Measurements from ENCODE around the gene C1orf167. TPM values are rescaled to one million over a fixed set of nuclear protein-coding genes. Genes with fewer than 3 reads are reported as not detected.

The C1orf167 gene
- total and polyA plus RNA-seq, 2 of the 13 experiments (the other 11 are each of a cell fraction or from before 2014, with no cell fraction given), result not detected

GRCh38 chr1:11719313-11720032 is 42.5 kb upstream of the C1orf167 start (continued):
- TF ChIP-seq AGO1 (IDR thresholded peaks at IDR 0.05; ENCODE audit: low read depth, low read length, poor library complexity, severe bottlenecking) (no peak), CBX2 (IDR thresholded peaks at IDR 0.05; ENCODE audit: low read depth, low read length) (no peak), CBX2 (CRISPR knock-in tag; IDR thresholded peaks at IDR 0.05; ENCODE audit: low read depth) (0 out of 2 replicates have a peak, but pooled peaks have one; percentile 38), GATAD2A (CRISPR knock-in tag; IDR thresholded peaks at IDR 0.05) (0 out of 2 replicates have a peak, but pooled peaks have one; percentile 25), RAD51 (IDR thresholded peaks at IDR 0.05; ENCODE audit: borderline replicate concordance) (no peak), NKX3-1 (CRISPR knock-in tag; IDR thresholded peaks at IDR 0.05) (no peak), ZNF30 (CRISPR knock-in tag; IDR thresholded peaks at IDR 0.05) (0 out of 2 replicates have a peak, but pooled peaks have one; percentile 63), FOXA1 (IDR thresholded peaks at IDR 0.05) (no peak), FOXA1 (CRISPR knock-in tag; IDR thresholded peaks at IDR 0.05) (peak; percentile 3; the same call in 1 of the 2 replicates), YY1 (IDR thresholded peaks at IDR 0.05; ENCODE audit: insufficient read depth, insufficient replicate concordance, low read depth, low read length) (peak; percentile 27), ZNF777 (CRISPR knock-in tag; IDR thresholded peaks at IDR 0.05) (peak; percentile 51), RARA (CRISPR knock-in tag; IDR thresholded peaks at IDR 0.05) (no peak), UBTF (CRISPR knock-in tag; IDR thresholded peaks at IDR 0.05) (peak; percentile 33; the same call in 1 of the 2 replicates), ZNF800 (CRISPR knock-in tag; IDR thresholded peaks at IDR 0.05) (no peak), MBD4 (IDR thresholded peaks at IDR 0.05; ENCODE audit: borderline replicate concordance, low read length) (no peak), GABPB1 (CRISPR knock-in tag; IDR thresholded peaks at IDR 0.05) (peak; percentile 42; the same call in 1 of the 2 replicates), ZFP41 (CRISPR knock-in tag; IDR thresholded peaks at IDR 0.05; ENCODE audit: borderline replicate concordance) (0 out of 2 replicates have a peak, but pooled peaks have one; percentile 48), ZNF343 (CRISPR knock-in tag; IDR thresholded peaks at IDR 0.05) (0 out of 2 replicates have a peak, but pooled peaks have one; percentile 32), MXD3 (CRISPR knock-in tag; IDR thresholded peaks at IDR 0.05) (0 out of 2 replicates have a peak, but pooled peaks have one; percentile 46), SAP130 (CRISPR knock-in tag; IDR thresholded peaks at IDR 0.05; ENCODE audit: low read depth) (0 out of 2 replicates have a peak, but pooled peaks have one; percentile 24), CSRNP2 (CRISPR knock-in tag; conservative IDR thresholded peaks at IDR 0.05; ENCODE audit: low read depth) (no peak), ZNF891 (CRISPR knock-in tag; IDR thresholded peaks at IDR 0.05) (peak; percentile 87), ZMYM2 (CRISPR knock-in tag; IDR thresholded peaks at IDR 0.05) (peak; percentile 40; the same call in 1 of the 2 replicates), ZNF251 (CRISPR knock-in tag; IDR thresholded peaks at IDR 0.05) (no peak), ELF1 (CRISPR knock-in tag; IDR thresholded peaks at IDR 0.05) (peak; percentile 75), MTA1 (CRISPR knock-in tag; IDR thresholded peaks at IDR 0.05; ENCODE audit: borderline replicate concordance) (peak; percentile 71; the same call in 1 of the 2 replicates)

Measured in HepG2 (cell line).